Neuron (in vitro differentiated cells): ENCODE measurements around the gene ARHGEF7.
"Not testable (repeated sequence)": the region's sequence is repeated elsewhere in the genome, so short reads cannot be mapped to it uniquely, and the experiment has no call there.

ENCODE experiments used
- H2AFZ ChIP-seq: one replicate; pipeline ENCODE4 v1.6.1; 2013; ENCODE audit warnings: low read depth, mild to moderate bottlenecking, inconsistent platforms, low read length, moderate library complexity
- H3K27me3 ChIP-seq: one replicate; pipeline ENCODE4 v1.6.1; 2013; ENCODE audit warnings: low read length; ENCODE audit not compliant: insufficient read depth
- H3K36me3 ChIP-seq: one replicate; pipeline ENCODE4 v1.6.1; 2013; ENCODE audit warnings: low read length; ENCODE audit not compliant: insufficient read depth
- H3K4me1 ChIP-seq: one replicate; pipeline ENCODE4 v1.6.1; 2013; ENCODE audit warnings: low read length; ENCODE audit not compliant: insufficient read depth
- H3K4me3 ChIP-seq: 2 replicates; pipeline ENCODE4 v1.5.1; 2013; ENCODE audit warnings: mild to moderate bottlenecking, low read length, moderate library complexity
- H3K9me3 ChIP-seq: one replicate; pipeline ENCODE4 v1.6.1; 2013; ENCODE audit warnings: low read length

ARHGEF7 gene

GRCh38 chr13:111115061-111115964, at the start of gene ARHGEF7:
Gene ARHGEF7, plus strand, starts transcription at chr13:111115310. Its CDS starts 217 bp downstream, at chr13:111115527.
- H2AFZ ChIP-seq: peak within 1 kb of the TSS; percentile 71
- peaks cover 13% of the 10 kb centered on the region for H3K4me1 ChIP-seq
- H3K4me3 ChIP-seq: peak within 1 kb of the TSS; percentile 71
- H3K9me3 ChIP-seq: no peaks in the 10 kb centered on the region
- H3K36me3 ChIP-seq: peaks cover 26% of the 10 kb centered on the region
- no peaks in the 10 kb centered on the region for H3K27me3 ChIP-seq

GRCh38 chr13:111065698-111066097, 49.4 kb upstream of the ARHGEF7 start:
- Histone ChIP-seq H3K36me3 (no peaks in the 10 kb centered on the region), H3K27me3 (peaks cover 26% of the 10 kb centered on the region), H3K9me3 (no peaks in the 10 kb centered on the region), H2AFZ (no peak overlapping the region), H3K4me3 (no peak overlapping the region), H3K4me1 (peaks cover 6% of the 10 kb centered on the region)

GRCh38 chr13:111066544-111066943, 48.6 kb upstream of the ARHGEF7 start:
- H2AFZ ChIP-seq: no peak overlapping the region
- H3K4me3 ChIP-seq: no peak overlapping the region
- H3K27me3 ChIP-seq: peaks cover 26% of the 10 kb centered on the region
- H3K36me3 ChIP-seq: no peaks in the 10 kb centered on the region
- H3K4me1 ChIP-seq: peaks cover 6% of the 10 kb centered on the region
- no peaks in the 10 kb centered on the region for H3K9me3 ChIP-seq

- Histone ChIP-seq H3K36me3 (no peaks in the 10 kb centered on the region), H3K4me3 (no peak overlapping the region), H3K27me3 (peaks cover 26% of the 10 kb centered on the region), H3K4me1 (peaks cover 6% of the 10 kb centered on the region), H3K9me3 (no peaks in the 10 kb centered on the region), H2AFZ (no peak overlapping the region)
Observed at GRCh38 chr13:111068009-111068350, 47.1 kb upstream of the ARHGEF7 start.

GRCh38 chr13:111071120-111071519, 44.0 kb upstream of the ARHGEF7 start:
- H3K36me3 ChIP-seq, H3K4me3 ChIP-seq, H3K9me3 ChIP-seq: not testable (repeated sequence)

GRCh38 chr13:111071526-111071925, 43.6 kb upstream of the ARHGEF7 start:
- H3K27me3 ChIP-seq, H3K4me3 ChIP-seq, H3K9me3 ChIP-seq, H3K36me3 ChIP-seq, H2AFZ ChIP-seq, H3K4me1 ChIP-seq: not testable (repeated sequence)

More at GRCh38 chr13:111071120-111071519, 44.0 kb upstream of the ARHGEF7 start:
- not testable (repeated sequence) for H3K4me1 ChIP-seq, H2AFZ ChIP-seq
- peaks cover 12% of the 10 kb centered on the region for H3K27me3 ChIP-seq

GRCh38 chr13:111074826-111075225, 40.3 kb upstream of the ARHGEF7 start:
- Histone ChIP-seq H3K9me3 (no peaks in the 10 kb centered on the region), H3K36me3 (no peaks in the 10 kb centered on the region), H3K4me3 (no peak overlapping the region), H3K4me1 (no peaks in the 10 kb centered on the region), H3K27me3 (no peaks in the 10 kb centered on the region), H2AFZ (no peak overlapping the region)

GRCh38 chr13:111076155-111077013, 38.7 kb upstream of the ARHGEF7 start:
- H2AFZ ChIP-seq: no peak overlapping the region
- H3K4me1 ChIP-seq: no peaks in the 10 kb centered on the region
- no peaks in the 10 kb centered on the region for H3K36me3 ChIP-seq
- no peaks in the 10 kb centered on the region for H3K9me3 ChIP-seq
- no peaks in the 10 kb centered on the region for H3K27me3 ChIP-seq
- H3K4me3 ChIP-seq: no peak overlapping the region

GRCh38 chr13:111079375-111079774, 35.7 kb upstream of the ARHGEF7 start:
- H3K36me3 ChIP-seq: no peaks in the 10 kb centered on the region
- no peaks in the 10 kb centered on the region for H3K27me3 ChIP-seq
- no peaks in the 10 kb centered on the region for H3K9me3 ChIP-seq
- H3K4me3 ChIP-seq: no peak overlapping the region
- no peak overlapping the region for H2AFZ ChIP-seq
- H3K4me1 ChIP-seq: no peaks in the 10 kb centered on the region

GRCh38 chr13:111080642-111081041, 34.5 kb upstream of the ARHGEF7 start:
- H3K27me3 ChIP-seq: no peaks in the 10 kb centered on the region
- no peaks in the 10 kb centered on the region for H3K9me3 ChIP-seq
- no peak overlapping the region for H3K4me3 ChIP-seq
- H3K36me3 ChIP-seq: no peaks in the 10 kb centered on the region
- H2AFZ ChIP-seq: no peak overlapping the region
- no peaks in the 10 kb centered on the region for H3K4me1 ChIP-seq

GRCh38 chr13:111082240-111082639, 32.9 kb upstream of the ARHGEF7 start:
- H3K27me3 ChIP-seq: no peaks in the 10 kb centered on the region
- no peak overlapping the region for H3K4me3 ChIP-seq
- H3K9me3 ChIP-seq: no peaks in the 10 kb centered on the region
- H3K36me3 ChIP-seq: no peaks in the 10 kb centered on the region
- H3K4me1 ChIP-seq: no peaks in the 10 kb centered on the region
- no peak overlapping the region for H2AFZ ChIP-seq

GRCh38 chr13:111082769-111083168, 32.3 kb upstream of the ARHGEF7 start:
- not testable (repeated sequence) for H3K4me3 ChIP-seq, H2AFZ ChIP-seq, H3K27me3 ChIP-seq, H3K36me3 ChIP-seq, H3K4me1 ChIP-seq, H3K9me3 ChIP-seq

GRCh38 chr13:111083693-111084092, 31.4 kb upstream of the ARHGEF7 start:
- H3K4me1 ChIP-seq, H2AFZ ChIP-seq, H3K27me3 ChIP-seq, H3K9me3 ChIP-seq, H3K36me3 ChIP-seq, H3K4me3 ChIP-seq: not testable (repeated sequence)
